Stomach (tissue), 4 donors: Measurements from ENCODE around the gene RNF213.

Experiments used
- EP300 ChIP-seq: sonication (generic); formaldehyde crosslinking; IDR thresholded peaks from one replicate; pipeline ENCODE4 v1.6.1; 2017; ENCODE audit warnings: antibody characterized with exemption
- POLR2A ChIP-seq, 4 donors: fragments of 450-650 bp; IDR thresholded peaks; one replicate each; pipeline ENCODE4 v1.6.1; 2016; ENCODE audit warnings: antibody characterized with exemption in 4 of 4, control low read depth in 2 of 4, mild to moderate bottlenecking in 1 of 4, moderate library complexity in 1 of 4
- POLR2AphosphoS5 ChIP-seq, 3 donors: sonication (generic); formaldehyde crosslinking; IDR thresholded peaks; one replicate each; pipeline ENCODE4 v1.6.1; 2016; ENCODE audit warnings: antibody characterized with exemption in 3 of 3
- TF ChIP-seq, protein P1 (sequence below), 7 experiments: fragments of 450-650 bp in 4 of 7; fragments of 200-600 bp in 3 of 7; sonication (generic) in 3 of 7; IDR thresholded peaks; one replicate each; pipeline ENCODE4 v1.5.1; 2016 to 2019; ENCODE audit warnings: antibody characterized with exemption in 7 of 7, control low read depth in 2 of 7, mild to moderate bottlenecking in 1 of 7

DNA sequence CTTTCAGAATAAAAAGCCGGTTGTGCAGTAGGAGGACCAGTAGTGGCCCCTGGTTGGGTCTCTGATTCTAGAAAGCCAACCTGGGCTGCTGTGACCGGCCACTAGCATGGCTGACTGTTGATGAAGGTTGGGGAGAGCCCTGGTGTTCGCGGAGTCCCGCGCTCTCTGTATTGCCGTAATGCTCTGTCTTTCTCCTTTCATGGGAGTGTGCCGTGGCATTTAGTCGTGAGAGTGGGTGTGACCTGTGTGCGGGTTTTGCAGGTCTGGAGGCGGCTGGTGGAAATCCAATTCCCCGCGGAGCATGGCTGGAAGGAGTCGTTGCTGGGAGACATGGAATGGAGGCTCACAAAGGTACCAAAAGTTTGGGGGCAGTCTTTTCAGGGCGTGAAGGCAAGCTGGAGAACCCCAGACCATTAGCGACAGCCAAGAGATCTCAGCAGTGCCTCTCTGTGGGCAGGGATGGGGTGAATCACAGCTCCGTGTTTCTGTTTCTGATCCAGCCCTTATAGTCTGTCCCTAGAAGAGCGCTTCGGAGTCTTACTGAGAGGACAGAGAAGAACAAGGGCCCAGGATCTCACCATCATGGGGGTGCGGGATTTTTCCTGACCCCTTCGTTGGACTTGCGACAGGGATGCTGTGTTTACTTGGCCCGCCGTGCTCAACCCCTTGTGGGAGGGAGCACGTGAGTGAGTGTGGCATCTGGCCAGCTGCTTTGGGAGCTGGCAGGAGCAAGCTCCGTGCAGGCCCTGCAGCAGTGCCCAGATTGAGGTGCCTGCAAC, 56.5 kb downstream of the RNF213 start:
- TF ChIP-seq POLR2A (IDR thresholded peaks at IDR 0.05) (no peak), POLR2AphosphoS5 (IDR thresholded peaks at IDR 0.05) (no peak), EP300 (no peak)
- TF ChIP-seq, protein P1, sequence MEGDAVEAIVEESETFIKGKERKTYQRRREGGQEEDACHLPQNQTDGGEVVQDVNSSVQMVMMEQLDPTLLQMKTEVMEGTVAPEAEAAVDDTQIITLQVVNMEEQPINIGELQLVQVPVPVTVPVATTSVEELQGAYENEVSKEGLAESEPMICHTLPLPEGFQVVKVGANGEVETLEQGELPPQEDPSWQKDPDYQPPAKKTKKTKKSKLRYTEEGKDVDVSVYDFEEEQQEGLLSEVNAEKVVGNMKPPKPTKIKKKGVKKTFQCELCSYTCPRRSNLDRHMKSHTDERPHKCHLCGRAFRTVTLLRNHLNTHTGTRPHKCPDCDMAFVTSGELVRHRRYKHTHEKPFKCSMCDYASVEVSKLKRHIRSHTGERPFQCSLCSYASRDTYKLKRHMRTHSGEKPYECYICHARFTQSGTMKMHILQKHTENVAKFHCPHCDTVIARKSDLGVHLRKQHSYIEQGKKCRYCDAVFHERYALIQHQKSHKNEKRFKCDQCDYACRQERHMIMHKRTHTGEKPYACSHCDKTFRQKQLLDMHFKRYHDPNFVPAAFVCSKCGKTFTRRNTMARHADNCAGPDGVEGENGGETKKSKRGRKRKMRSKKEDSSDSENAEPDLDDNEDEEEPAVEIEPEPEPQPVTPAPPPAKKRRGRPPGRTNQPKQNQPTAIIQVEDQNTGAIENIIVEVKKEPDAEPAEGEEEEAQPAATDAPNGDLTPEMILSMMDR (IDR thresholded peaks at IDR 0.05) = no peak
